Stimulated activated CD4-positive, alpha-beta T cell treated with anti-CD3 and anti-CD28 coated beads, Interleukin-12 subunit alpha, Interleukin-12 subunit beta, amount 100 ng/mL, for 4 hours (primary cell): ENCODE measurements around the gene DPP3.
A peak's percentile ranks its signal among the peaks of the same experiment; 100 is the strongest.
"Not testable (repeated sequence)": the region's sequence is repeated elsewhere in the genome, so short reads cannot be mapped to it uniquely, and the experiment has no call there.

Experiments used
- DNase-seq: peaks from one replicate; pipeline ENCODE4 v3.0.0-alpha.2; 2020

Gene DPP3

DNA sequence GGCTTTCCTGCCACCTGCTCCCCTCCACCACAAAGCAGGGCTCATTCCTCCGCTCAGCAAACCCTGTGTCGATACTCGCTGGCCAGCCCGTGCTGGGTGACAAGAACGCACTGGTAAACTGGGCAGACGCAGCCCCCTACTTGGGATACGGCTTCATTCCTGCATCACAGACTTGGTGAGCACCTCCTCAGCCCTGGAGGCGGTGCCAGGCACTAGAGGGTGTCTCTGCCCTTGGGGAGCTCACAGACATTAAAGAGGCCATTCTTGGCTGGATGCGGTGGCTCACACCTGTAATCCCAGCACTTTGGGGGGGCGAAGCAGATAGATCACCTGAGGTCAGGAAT is 59.6 kb downstream of the DPP3 start:
- DNase-seq: no peak

DNA sequence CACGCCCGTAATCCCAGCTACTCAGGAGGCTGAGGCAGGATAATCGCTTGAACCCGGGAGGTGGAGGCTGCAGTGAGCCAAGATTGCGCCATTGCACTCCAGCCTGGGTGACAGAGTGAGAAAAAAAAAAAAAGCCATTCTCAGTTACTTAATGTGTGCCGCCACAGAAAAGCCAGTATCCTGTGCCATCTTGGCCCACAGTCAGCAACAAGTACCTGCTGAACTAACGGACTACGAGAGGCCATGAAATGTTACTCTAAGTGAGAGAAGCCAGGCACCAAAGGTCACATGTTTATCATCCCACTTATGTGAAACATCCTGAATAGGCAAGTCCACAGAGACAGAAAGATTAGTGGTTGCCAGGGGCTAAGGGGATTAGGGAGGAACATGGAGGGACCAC is 60.4 kb downstream of the DPP3 start:
- not testable (repeated sequence) for DNase-seq

DNA sequence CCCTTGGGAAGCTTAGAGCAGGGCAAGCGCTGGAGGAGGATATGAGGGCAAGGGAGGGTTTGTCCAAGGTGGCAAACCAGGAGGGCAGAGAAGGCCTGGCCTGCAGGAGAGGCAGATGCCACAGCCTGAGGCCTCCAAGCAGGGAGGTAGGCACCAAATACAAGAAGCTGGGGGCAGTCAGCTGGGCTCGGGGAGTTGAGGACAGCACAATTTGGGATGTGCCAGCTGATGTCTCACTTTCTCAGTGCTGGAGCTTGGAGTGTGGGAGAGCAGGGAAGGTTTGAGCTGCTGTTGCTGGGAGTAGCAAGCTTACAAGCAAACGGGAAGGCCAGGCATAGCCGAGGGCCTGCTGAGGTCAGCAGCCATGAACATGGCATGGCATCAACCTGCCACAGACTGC is 61.7 kb downstream of the DPP3 start:
- DNase-seq: no peak

DNA sequence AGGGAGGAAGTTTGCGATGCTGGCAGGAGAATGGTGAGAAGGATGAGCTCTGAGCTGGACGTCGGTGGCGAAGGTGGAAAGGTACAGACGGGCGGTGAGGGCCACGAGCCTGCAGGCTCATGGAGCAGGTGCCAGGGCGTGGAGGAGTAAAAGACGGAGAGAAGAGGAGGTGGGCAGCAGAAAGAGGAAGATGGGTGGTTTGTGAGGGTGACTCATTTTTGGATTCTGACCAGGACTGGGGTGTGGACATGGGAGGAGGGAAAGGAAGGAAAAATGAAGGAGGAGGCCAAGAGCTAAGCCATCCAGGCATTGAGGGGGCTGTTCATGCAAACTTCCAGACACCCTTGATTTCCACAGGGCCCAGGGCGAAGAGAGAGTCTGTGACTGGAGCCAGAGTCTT is 62.1 kb downstream of the DPP3 start:
- DNase-seq: no peak

- DNase-seq: peak; percentile 37
Measured at GRCh38 chr11:66543263-66544107, 63.3 kb downstream of the DPP3 start.

DNA sequence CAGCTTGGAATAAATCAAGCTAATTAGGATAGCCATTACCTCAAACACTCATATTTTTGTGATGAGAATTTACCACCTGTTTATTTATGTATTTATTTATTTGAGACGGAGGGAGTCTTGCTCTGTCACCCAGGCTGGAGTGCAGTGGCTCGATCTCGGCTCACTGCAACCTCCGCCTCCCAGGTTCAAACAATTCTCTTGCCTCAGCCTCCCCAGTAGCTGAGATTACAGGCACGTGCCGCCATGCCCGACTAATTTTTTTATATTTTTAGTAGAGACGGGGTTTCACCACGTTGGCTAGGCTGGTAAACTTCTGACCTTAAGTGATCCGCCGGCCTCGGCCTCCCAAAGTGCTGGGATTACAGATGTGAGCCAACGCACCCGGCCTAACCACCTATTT is 64.7 kb downstream of the DPP3 start:
- DNase-seq: not testable (repeated sequence)

DNA sequence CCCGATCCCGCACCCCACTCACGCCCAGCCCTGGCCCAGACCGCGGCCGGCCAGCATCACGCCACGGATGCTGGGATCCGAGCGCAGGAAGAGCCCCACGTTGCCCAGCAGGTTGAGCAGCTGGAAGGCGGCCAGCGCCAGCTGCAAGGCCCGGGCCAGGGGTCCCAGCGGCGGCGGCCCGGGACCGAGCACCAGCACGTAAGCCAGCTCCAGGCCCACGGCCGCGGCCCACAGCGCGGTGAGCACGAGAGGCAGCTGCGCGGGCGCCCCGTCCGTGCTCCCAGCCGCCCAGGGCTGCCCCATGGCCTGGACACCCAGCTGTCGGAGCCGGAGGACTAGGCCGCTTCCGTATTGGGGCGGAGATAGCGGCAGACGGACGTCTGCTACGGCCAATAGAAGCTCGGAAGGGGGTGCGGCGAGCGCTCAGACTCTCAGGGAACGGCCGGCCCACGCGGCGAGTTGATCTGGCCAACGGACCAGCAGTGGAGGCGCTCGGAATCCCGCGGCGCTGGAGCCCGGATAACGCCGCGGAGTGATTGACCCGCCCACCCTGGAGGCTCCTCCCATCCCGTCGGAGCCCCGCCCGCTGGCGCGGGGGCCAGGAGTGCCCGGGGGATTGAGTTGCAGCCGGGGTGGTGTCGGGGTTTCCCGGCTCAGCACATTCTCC is 65.6 kb downstream of the DPP3 start, which contains the start of gene ZDHHC24:
TSS of gene ZDHHC24 (minus strand) at position 348 of the 667 bp plus-strand sequence. CDS start at position 303, 45 bp downstream.
- DNase-seq: peak; percentile 85

- no peak for DNase-seq
Measured at GRCh38 chr11:66546368-66546965, 66.2 kb downstream of the DPP3 start, which contains the start of gene ACTN3. Gene ACTN3, plus strand, starts transcription at chr11:66546903. Its CDS starts 35 bp downstream, at chr11:66546938.

GRCh38 chr11:66546966-66547661 is 66.9 kb downstream of the DPP3 start:
- no peak for DNase-seq

DNA sequence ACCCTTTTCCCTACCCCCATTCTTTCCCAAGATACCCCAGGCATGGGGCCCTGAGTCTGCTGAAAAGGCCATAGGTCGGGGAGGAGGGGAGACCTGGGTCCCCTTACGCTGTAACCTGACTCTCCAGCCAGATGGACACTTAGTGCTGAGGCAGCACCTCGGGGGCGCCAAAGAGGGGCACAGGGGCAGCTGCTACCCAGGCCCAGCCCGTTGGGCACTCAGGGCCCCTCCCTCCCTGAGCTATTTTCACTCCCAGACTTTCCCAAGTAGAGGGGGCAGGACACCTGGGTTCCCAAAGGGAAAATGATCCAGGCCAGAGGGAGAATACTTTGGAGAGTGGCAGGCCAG is 67.4 kb downstream of the DPP3 start:
- no peak for DNase-seq

DNA sequence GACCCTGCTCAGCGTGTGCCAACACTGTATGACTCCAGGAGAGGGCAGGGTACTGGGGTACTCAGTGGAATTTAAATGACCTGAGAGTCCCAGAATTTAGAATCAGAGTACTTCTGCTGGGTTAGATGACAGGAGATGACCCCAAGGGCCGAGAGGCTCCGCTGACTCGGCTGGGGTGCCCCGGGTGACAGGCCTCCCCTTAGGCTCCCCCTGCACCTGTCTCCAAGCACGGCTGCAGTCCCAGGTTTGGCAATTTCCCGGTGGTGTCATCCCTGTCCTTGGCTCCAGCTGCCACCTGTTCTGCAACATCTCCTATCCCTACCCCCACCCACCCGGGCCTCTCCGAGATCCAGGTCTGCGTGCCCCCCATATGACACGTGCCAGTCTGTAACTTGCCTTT is 67.8 kb downstream of the DPP3 start:
- DNase-seq: no peak

DNA sequence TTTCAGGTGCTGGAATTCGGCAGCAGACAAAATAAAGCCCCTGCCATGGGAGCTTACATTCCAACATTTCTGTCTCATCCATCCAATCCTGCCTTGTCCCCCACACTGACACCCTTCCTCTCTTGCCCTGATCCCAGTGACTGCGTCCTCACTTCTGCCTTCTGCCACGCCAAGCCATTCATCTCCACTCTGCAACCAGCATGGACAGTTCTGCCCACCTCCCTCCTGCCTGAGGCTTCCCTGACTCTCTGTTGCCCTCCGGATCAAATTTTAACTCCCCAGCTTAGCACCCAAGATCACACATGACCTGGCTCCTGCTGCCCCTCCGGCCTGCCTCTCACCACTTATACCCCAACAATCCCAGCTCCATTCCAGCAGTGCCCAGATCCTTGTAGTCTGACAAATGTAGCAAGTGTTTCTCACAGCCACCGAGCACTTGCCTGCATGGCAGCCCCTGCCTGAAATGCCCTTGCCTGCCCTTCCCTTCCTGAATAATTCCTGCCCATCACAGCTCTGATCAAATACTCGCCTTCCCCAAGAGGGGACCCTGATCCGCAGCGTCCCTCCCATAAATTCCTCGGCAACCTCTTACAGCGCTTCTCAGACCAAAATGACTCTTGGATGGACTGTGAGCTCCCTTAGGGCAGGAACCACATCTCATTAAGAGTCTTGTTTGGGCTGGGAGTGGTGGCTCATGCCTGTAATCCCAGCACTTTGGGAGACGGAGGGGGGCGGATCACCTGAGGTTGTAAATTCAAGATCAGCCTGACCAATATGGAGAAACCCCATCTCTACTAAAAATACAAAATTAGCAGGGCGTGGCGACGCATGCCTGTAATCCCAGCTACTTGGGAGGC is 68.8 kb downstream of the DPP3 start:
- no peak for DNase-seq

GRCh38 chr11:66549696-66550095 is 69.5 kb downstream of the DPP3 start:
- no peak for DNase-seq

DNA sequence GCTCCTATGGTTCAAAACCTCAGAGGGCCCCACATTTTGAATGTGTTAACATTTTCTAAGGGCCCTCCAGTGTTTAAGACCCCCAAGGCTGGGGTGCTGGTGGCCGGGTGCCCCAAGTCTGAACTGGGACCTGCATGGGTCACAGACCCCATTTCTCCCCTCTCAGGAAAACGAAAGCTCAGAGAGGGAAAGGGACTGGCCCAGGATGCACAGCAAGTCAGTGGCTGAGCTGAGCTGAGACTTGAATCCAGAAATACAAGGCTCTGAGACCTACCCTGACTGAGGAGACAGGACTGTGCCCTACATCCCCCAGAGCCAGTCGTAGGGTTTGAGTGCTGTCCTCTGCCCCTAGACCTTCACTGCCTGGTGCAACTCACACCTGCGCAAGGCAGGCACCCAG is 70.7 kb downstream of the DPP3 start:
- no peak for DNase-seq

DNA sequence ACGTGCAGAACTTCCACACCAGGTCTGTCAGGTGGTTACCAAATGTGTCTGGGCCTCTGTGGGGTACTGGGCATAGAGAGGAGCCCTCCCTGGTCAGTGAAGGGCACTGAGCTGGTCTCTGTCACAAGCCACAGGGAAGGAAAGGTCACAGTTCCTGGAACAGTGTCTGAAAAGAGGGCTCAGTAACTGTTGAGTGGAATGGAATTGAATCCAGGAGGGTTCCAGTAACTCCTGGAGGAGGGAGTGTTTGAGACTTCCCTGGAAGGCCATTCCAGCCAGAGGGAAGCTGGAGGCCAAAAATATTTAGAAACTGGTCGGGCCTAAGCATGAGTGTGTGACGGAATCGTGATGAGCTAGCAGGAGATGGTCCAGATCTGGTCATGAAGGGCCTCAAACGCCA is 74.4 kb downstream of the DPP3 start:
- no peak for DNase-seq

DNA sequence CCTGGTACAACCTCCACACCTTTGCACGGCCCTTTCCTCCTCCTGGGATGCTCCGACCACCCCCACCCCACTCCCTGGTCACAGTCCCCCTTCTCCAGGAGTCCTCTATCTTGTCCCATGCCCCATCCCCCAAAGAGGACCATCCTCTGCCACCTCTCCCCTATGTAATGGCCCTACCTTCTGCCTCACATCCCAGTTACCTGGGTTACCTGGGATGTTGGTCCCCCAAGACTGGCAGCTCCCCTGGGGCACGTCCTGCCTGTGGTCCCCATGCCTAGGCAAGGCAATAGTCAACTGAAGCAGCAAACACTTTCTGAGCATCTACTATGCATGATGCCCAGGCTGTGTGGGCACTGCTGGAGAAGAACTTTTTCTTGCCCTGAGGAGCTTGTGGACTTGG is 75.2 kb downstream of the DPP3 start:
- no peak for DNase-seq

DNA sequence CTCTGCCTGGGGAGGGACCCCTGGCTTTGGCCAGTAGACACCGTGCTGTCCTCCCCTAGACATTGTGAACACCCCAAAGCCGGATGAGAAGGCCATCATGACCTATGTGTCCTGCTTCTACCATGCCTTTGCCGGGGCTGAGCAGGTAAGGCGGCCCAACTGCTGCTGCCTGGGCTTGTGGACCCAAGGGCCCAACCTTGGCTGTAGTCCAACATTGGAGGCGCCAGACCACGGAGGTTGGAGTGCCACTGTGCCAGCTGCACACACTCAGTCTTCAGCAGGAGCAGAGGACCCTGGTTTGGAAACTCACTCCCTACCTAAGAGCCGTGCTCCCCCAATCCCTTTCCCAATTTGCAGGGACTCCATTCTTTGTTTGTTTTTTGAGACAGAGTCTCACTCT is 75.9 kb downstream of the DPP3 start:
- no peak for DNase-seq

DNA sequence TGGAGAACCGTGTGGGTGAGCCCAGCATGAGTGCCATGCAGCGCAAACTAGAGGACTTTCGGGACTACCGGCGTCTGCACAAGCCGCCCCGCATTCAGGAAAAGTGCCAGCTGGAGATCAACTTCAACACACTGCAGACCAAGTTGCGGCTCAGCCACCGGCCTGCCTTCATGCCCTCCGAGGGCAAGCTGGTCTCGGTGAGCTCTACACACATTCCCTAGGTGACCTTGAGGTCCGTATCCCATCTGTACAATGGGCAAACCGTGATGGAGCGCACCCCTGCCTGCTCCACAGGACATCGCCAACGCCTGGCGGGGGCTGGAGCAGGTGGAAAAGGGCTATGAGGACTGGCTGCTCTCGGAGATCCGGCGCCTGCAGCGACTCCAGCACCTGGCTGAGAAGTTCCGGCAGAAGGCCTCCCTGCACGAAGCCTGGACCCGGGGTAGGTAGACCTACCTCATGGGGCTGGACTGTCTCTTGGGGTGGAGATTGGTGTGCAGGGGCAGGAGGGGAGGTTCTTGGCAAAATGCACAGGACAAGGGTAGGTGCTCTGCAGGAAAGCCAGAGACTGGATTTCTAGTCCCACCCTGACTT is 77.6 kb downstream of the DPP3 start:
- no peak for DNase-seq
